ENCODE results near the gene KLHL8. TPM values are rescaled to one million over a fixed set of nuclear protein-coding genes. Genes with fewer than 3 reads are reported as not detected.

Gene KLHL8
- total RNA-seq, 6 experiments from 2014 or later = 8.0 to 11.5 (median 9.8) TPM

GRCh38 chr4:87166296-87166854 lies 54.0 kb downstream of the KLHL8 start:
- no peaks in the 10 kb centered on the region for H3K9me3 Mint-ChIP-seq
- H3K4me3 Mint-ChIP-seq = no peak overlapping the region
- no peaks in the 10 kb centered on the region for H3K27me3 Mint-ChIP-seq (ENCODE audit: insufficient read depth)
- no peak for DNase-seq
- H3K27ac Mint-ChIP-seq = no peak overlapping the region
- no peak for TF ChIP-seq CTCF (IDR thresholded peaks at IDR 0.05)
- no peaks in the 10 kb centered on the region; the same call in 1 of the 2 replicates for H3K36me3 Mint-ChIP-seq (ENCODE audit: low read depth)
- H3K4me1 Mint-ChIP-seq (ENCODE audit: low read depth) = no peaks in the 10 kb centered on the region

DNA sequence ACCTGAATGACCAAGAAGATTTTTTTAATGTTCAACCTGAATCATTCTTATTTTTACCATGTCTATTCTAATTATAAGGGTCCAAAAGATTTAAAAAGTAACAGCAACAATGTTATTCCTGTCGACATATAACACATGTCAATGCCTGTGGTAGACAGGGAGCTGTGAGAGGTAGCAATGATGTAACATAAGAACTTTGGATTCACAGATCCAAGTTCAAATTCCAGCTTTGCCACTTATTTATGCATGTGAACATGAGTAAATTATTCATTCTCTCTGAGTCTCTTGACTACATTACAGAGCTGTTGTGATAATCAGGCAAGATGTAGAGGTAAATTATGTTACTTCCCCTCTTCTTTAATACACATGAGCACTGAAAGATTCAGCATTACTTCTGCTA lies 54.5 kb downstream of the KLHL8 start:
- DNase-seq = no peak
- H3K27ac Mint-ChIP-seq = no peak overlapping the region
- no peak overlapping the region for H3K4me3 Mint-ChIP-seq
- H3K9me3 Mint-ChIP-seq = no peaks in the 10 kb centered on the region
- no peaks in the 10 kb centered on the region for H3K27me3 Mint-ChIP-seq (ENCODE audit: insufficient read depth)
- no peaks in the 10 kb centered on the region; the same call in 1 of the 2 replicates for H3K36me3 Mint-ChIP-seq (ENCODE audit: low read depth)
- TF ChIP-seq CTCF (IDR thresholded peaks at IDR 0.05) = no peak
- no peaks in the 10 kb centered on the region for H3K4me1 Mint-ChIP-seq (ENCODE audit: low read depth)

DNA sequence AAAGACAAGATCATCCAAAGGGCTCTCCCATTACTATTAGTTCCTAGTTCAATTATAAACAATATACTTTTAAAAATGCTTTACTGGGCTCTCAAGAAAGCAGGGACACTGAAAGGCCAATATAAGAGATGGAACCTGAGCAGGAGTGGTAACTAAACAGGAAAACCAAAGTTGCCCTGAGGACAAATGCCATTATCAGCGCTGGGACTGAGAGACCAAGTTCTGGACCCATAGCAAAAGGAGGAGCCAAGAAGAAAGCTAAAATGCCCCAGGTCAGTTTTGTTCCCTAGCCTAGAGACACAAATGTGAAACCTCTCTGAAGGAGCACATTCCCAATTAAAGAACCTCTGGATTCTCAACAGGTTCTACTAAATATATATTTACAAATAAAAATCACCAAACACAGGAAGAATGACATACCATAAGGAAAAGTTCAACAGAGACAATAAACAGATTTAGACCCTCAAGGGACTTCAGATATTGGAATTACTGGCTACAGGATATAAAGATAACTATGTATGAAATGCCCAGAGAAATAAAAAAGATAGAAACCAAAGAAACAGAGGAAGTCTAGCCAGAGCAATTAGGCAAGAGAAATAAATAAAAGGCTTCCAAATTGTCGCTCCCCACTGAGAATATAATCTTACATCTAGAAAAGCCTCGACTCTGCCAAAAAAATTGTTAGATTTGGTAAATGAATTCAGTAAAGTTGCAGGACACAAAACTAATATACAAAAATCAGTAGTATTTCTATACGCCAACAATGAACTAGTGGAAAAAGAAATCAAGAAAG lies 67.1 kb downstream of the KLHL8 start:
- Mint-ChIP-seq H3K36me3 (ENCODE audit: low read depth) (no peaks in the 10 kb centered on the region), H3K27ac (no peak overlapping the region), H3K4me3 (no peak overlapping the region), H3K9me3 (no peaks in the 10 kb centered on the region), H3K4me1 (ENCODE audit: low read depth) (peaks cover 32% of the 10 kb centered on the region), H3K27me3 (ENCODE audit: insufficient read depth) (no peaks in the 10 kb centered on the region)
- no peak for TF ChIP-seq CTCF (IDR thresholded peaks at IDR 0.05)
- no peak for DNase-seq

DNA sequence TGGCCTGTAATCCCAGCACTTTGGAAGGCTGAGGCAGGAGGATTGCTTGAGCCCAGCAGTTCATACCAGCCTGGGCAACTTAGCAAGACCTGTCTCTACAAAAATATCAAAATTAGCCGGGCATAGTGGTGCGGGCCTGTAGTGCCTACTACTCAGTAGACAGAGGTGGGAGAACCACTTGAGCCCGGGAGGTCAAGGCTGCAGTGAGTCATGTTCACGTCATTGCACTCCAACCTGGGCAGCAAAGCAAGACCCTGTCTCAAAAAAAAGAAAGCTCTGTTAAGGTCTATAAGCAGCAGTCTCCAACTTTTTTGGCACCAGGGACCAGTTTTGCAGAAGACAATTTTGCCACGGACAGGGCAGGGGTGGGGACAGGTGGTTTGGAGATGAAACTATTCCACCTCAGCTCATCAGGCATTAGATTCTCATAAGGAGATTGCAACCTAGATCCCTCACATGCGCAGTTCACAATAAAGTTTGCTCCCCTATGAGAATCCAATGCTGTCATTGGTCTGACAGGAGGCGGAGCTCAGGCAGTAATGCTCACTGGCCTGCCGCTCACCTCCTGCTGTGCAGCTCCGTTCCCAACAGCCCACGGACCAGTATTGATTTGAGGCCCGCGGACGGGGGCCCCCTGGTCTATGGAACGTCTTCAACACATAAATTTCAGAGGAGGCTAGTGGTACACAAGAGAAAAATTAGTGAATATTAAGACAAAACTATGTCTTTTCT lies 67.9 kb downstream of the KLHL8 start:
- Mint-ChIP-seq H3K9me3 (no peaks in the 10 kb centered on the region), H3K4me1 (ENCODE audit: low read depth) (peaks cover 32% of the 10 kb centered on the region), H3K27me3 (ENCODE audit: insufficient read depth) (no peaks in the 10 kb centered on the region), H3K36me3 (ENCODE audit: low read depth) (no peaks in the 10 kb centered on the region), H3K27ac (no peak overlapping the region), H3K4me3 (no peak overlapping the region)
- no peak for DNase-seq
- TF ChIP-seq CTCF (IDR thresholded peaks at IDR 0.05) = no peak

DNA sequence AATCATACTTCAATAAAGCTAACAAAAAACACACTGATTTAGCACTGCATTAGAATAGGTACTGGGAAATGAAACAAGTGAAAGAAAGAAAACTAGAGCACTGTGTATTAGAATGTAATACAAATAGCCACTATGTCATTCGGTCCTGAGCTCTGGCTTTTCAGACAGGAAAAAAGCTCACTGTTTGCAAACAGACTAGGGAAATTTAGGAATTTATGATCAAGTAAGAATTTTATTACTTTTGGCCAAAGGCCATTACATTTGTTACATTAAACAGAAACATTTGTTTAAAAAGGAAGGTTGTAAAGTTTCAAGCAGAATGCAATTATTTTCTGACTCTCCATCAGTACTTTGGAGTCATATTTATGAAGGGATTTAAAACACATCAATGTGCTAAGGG lies 68.7 kb downstream of the KLHL8 start:
- H3K4me3 Mint-ChIP-seq = no peak overlapping the region
- DNase-seq = peak; percentile 8
- no peaks in the 10 kb centered on the region for H3K36me3 Mint-ChIP-seq (ENCODE audit: low read depth)
- peaks cover 32% of the 10 kb centered on the region for H3K4me1 Mint-ChIP-seq (ENCODE audit: low read depth)
- H3K27ac Mint-ChIP-seq = peak overlapping the region; percentile 45
- no peak for TF ChIP-seq CTCF (IDR thresholded peaks at IDR 0.05)
- no peaks in the 10 kb centered on the region for H3K27me3 Mint-ChIP-seq (ENCODE audit: insufficient read depth)
- no peaks in the 10 kb centered on the region for H3K9me3 Mint-ChIP-seq
